ENCODE data around the gene SLC25A45. TPM values are rescaled to one million over a fixed set of nuclear protein-coding genes. Genes with fewer than 3 reads are reported as not detected.

SLC25A45 gene
- total and polyA plus RNA-seq, 2 donors (not counting 1 experiment from before 2014, with no cell fraction given): 16.4 to 80.6 TPM

DNA sequence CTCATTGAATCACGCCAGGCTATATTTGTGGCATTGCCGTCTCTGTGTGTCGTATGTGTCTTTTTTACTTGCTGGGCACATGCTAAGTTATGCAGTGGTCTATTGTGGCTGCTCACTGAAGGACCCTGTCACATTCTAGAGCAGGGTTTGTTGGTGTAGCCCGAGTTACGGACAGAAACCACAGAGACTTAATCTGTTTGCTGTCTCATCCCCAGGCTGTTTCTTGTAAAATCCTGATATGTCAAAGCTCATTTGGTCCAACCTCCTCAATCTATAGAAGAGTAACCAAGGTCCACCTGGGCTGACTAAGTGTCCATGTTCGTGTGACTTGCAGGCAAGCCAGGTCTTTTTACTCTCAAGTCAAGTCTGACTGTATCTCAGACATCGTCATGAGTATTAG lies 43.8 kb downstream of the SLC25A45 start:
- Histone ChIP-seq H3K4me3 (ENCODE audit: control extremely low read depth in 1 of 5, extremely low read depth in 1 of 5, insufficient read depth in 1 of 5, low read depth in 2 of 5, low read length in 4 of 5) (no peak overlapping the region), H3K4me1 (ENCODE audit: control insufficient read depth in 2 of 2, insufficient read depth in 2 of 2, low read length in 2 of 2) (peaks cover 13 to 14% of the 10 kb centered on the region in 2 donors), H3K36me3 (replicated peaks in 1 of 2; ENCODE audit: control extremely low read depth in 1 of 2, control insufficient read depth in 1 of 2, extremely low read depth in 1 of 2, insufficient read depth in 2 of 2, low read length in 1 of 2) (peaks cover 20 to 50% of the 10 kb centered on the region in 2 experiments), H3K9ac (ENCODE audit: low read length) (no peak overlapping the region), H2AFZ (ENCODE audit: insufficient read depth, low read depth, low read length, poor library complexity, severe bottlenecking) (no peak overlapping the region), H4K20me1 (ENCODE audit: control insufficient read depth, insufficient read depth, low read length, poor library complexity, severe bottlenecking) (peaks cover 74% of the 10 kb centered on the region), H3K79me2 (ENCODE audit: control insufficient read depth, insufficient read depth, low read length) (peaks cover 75% of the 10 kb centered on the region), H3K27ac (ENCODE audit: low read length in 2 of 2) (no peak overlapping the region), H3K9me3 (ENCODE audit: control extremely low read depth in 1 of 3, control insufficient read depth in 2 of 3, insufficient read depth in 1 of 3, low read length in 2 of 3) (no peaks in the 10 kb centered on the region), H3K4me2 (replicated peaks; ENCODE audit: low read depth, low read length, poor library complexity, severe bottlenecking) (no peak overlapping the region), H3K27me3 (replicated peaks in 1 of 4; ENCODE audit: control extremely low read depth in 1 of 4, control insufficient read depth in 3 of 4, insufficient read depth in 4 of 4, low read length in 3 of 4) (no peaks in the 10 kb centered on the region)
- TF ChIP-seq EZH2 (IDR thresholded peaks at IDR 0.05; ENCODE audit: borderline replicate concordance, insufficient read depth, low read depth, low read length, poor library complexity, severe bottlenecking): no peak
- TF ChIP-seq CTCF (IDR thresholded peaks at IDR 0.05): no peak
- CTCF ChIA-PET: interaction anchor here (1.0 to 2.4 kb wide), 2 partner anchors 23 to 64 kb away, joined by 6 to 9 read pairs; partner anchors contain the start of gene CDC42EP2
- Mint-ChIP-seq H3K4me1 (peaks cover 35% of the 10 kb centered on the region), H3K27ac (no peak overlapping the region), H3K4me3 (no peak overlapping the region), H3K27me3 (no peaks in the 10 kb centered on the region), H3K9me3 (ENCODE audit: insufficient read depth) (no peaks in the 10 kb centered on the region)
- intact Hi-C loops (cut with micrococcal nuclease): no loop called here
- ATAC-seq (ENCODE audit: low read depth) (no peak), DNase-seq (no peak)
- WGBS (ENCODE audit: insufficient coverage): 98% methylated on average over 4 of the region's 7 CpGs
- POLR2A ChIA-PET: no interaction called here

GRCh38 chr11:65334696-65335295 lies 47.6 kb downstream of the SLC25A45 start:
- POLR2A ChIA-PET: interaction anchor here (0.5 to 1.5 kb wide), 4 partner anchors 21 to 173 kb away, joined by 3 to 9 read pairs (median 6); no protein-coding TSS in a partner anchor
- intact Hi-C loops (cut with micrococcal nuclease): loop anchor here (1.0 to 5.0 kb wide), 2 partner anchors 20 to 72 kb away; partner anchors contain the start of genes POLA2 and TIGD3
- DNase-seq: no peak
- Histone ChIP-seq H3K9ac (ENCODE audit: low read length) (peak overlapping the region; percentile 94), H3K27me3 (replicated peaks in 1 of 4; ENCODE audit: control extremely low read depth in 1 of 4, control insufficient read depth in 3 of 4, insufficient read depth in 4 of 4, low read length in 3 of 4) (no peaks in the 10 kb centered on the region), H3K79me2 (ENCODE audit: control insufficient read depth, insufficient read depth, low read length) (peaks cover 60% of the 10 kb centered on the region), H4K20me1 (ENCODE audit: control insufficient read depth, insufficient read depth, low read length, poor library complexity, severe bottlenecking) (peaks cover 48% of the 10 kb centered on the region), H3K4me3 (ENCODE audit: control extremely low read depth in 1 of 5, extremely low read depth in 1 of 5, insufficient read depth in 1 of 5, low read depth in 2 of 5, low read length in 4 of 5) (peak overlapping the region; percentile 75 to 97 (median 92)), H3K27ac (ENCODE audit: low read length in 2 of 2) (peak overlapping the region in 1 of 2 donors; percentile 82), H3K4me1 (ENCODE audit: control insufficient read depth in 2 of 2, insufficient read depth in 2 of 2, low read length in 2 of 2) (peaks cover 18 to 19% of the 10 kb centered on the region in 2 donors), H3K4me2 (replicated peaks; ENCODE audit: low read depth, low read length, poor library complexity, severe bottlenecking) (peak overlapping the region; percentile 91), H3K36me3 (replicated peaks in 1 of 2; ENCODE audit: control extremely low read depth in 1 of 2, control insufficient read depth in 1 of 2, extremely low read depth in 1 of 2, insufficient read depth in 2 of 2, low read length in 1 of 2) (peaks cover 4 to 17% of the 10 kb centered on the region in 2 experiments), H2AFZ (ENCODE audit: insufficient read depth, low read depth, low read length, poor library complexity, severe bottlenecking) (peak overlapping the region; percentile 100), H3K9me3 (ENCODE audit: control extremely low read depth in 1 of 3, control insufficient read depth in 2 of 3, insufficient read depth in 1 of 3, low read length in 2 of 3) (no peaks in the 10 kb centered on the region)
- Mint-ChIP-seq H3K27ac (peak overlapping the region; percentile 79), H3K9me3 (ENCODE audit: insufficient read depth) (no peaks in the 10 kb centered on the region), H3K27me3 (no peaks in the 10 kb centered on the region), H3K4me3 (peak overlapping the region; percentile 99), H3K4me1 (peaks cover 38% of the 10 kb centered on the region)
- CTCF ChIA-PET: interaction anchor here (0.7 to 12.0 kb wide), 5 partner anchors 15 to 177 kb away, joined by 3 to 214 read pairs (median 8); partner anchors contain the start of gene CDC42EP2
- WGBS (ENCODE audit: insufficient coverage): 28% methylated on average over 4 of the region's 5 CpGs
- no peak for TF ChIP-seq EZH2 (IDR thresholded peaks at IDR 0.05; ENCODE audit: borderline replicate concordance, insufficient read depth, low read depth, low read length, poor library complexity, severe bottlenecking)
- TF ChIP-seq CTCF (IDR thresholded peaks at IDR 0.05): no peak
- ATAC-seq (ENCODE audit: low read depth): no peak

Measured in B cell (primary cell).